Loucy (cell line): Measurements from ENCODE around the gene KLF16.
A peak's percentile ranks its signal among the peaks of the same experiment; 100 is the strongest.

Experiments
- H2AFZ ChIP-seq: fragments of 200-600 bp; sonication (generic); 2 replicates; pipeline ENCODE4 v1.6.0; 2016; ENCODE audit warnings: antibody characterized with exemption, mild to moderate bottlenecking, low read length, moderate library complexity
- H3F3A ChIP-seq: fragments of 200-600 bp; 2 replicates; pipeline ENCODE4 v1.6.0; 2016; ENCODE audit warnings: antibody characterized with exemption, low read depth, mild to moderate bottlenecking
- H3K27me3 ChIP-seq: fragments of 200-600 bp; sonication (generic); 2 replicates; pipeline ENCODE4 v1.6.1; 2014; ENCODE audit warnings: low read length, mild to moderate bottlenecking; ENCODE audit not compliant: insufficient read depth, poor library complexity, severe bottlenecking
- H3K36me3 ChIP-seq: fragments of 200-600 bp; sonication (generic); 2 replicates; pipeline ENCODE4 v1.6.1; 2016; ENCODE audit warnings: low read length; ENCODE audit not compliant: insufficient read depth
- H3K4me1 ChIP-seq: fragments of 200-600 bp; sonication (generic); 2 replicates; pipeline ENCODE4 v1.5.1; 2014; ENCODE audit warnings: low read length, mild to moderate bottlenecking; ENCODE audit not compliant: insufficient read depth, poor library complexity, severe bottlenecking
- H3K4me2 ChIP-seq: fragments of 200-600 bp; sonication (generic); 2 replicates; pipeline ENCODE4 v1.6.0; 2014; ENCODE audit warnings: antibody characterized with exemption, low read length, low read depth, mild to moderate bottlenecking; ENCODE audit not compliant: poor library complexity, severe bottlenecking
- H3K4me3 ChIP-seq: fragments of 200-600 bp; sonication (generic); 2 replicates; pipeline ENCODE4 v1.5.1; 2014; ENCODE audit warnings: low read length, mild to moderate bottlenecking, mixed read lengths; ENCODE audit not compliant: poor library complexity, severe bottlenecking
- H3K79me2 ChIP-seq: fragments of 200-600 bp; sonication (generic); 2 replicates; pipeline ENCODE4 v1.6.1; 2014; ENCODE audit warnings: low read length; ENCODE audit not compliant: insufficient read depth
- H3K9ac ChIP-seq: fragments of 200-600 bp; sonication (generic); 2 replicates; pipeline ENCODE4 v1.6.0; 2014; ENCODE audit warnings: mild to moderate bottlenecking, low read depth, low read length, moderate library complexity; ENCODE audit not compliant: poor library complexity, severe bottlenecking
- H3K9me2 ChIP-seq: fragments of 200-600 bp; sonication (generic); replicated peaks from 2 replicates; pipeline ENCODE4 v1.6.1; 2016; ENCODE audit warnings: low read depth, low read length, mixed read lengths
- H3K9me3 ChIP-seq: fragments of 200-600 bp; sonication (generic); 2 replicates; pipeline ENCODE4 v1.6.1; 2014; ENCODE audit warnings: mild to moderate bottlenecking, antibody characterized with exemption, low read length, low read depth; ENCODE audit not compliant: insufficient read depth
- H4K20me1 ChIP-seq: fragments of 200-600 bp; sonication (generic); 2 replicates; pipeline ENCODE4 v1.6.0; 2014; ENCODE audit warnings: antibody characterized with exemption, low read length, mild to moderate bottlenecking; ENCODE audit not compliant: insufficient read depth, poor library complexity, severe bottlenecking
- CTCF ChIP-seq: fragments of 200-600 bp; sonication (generic); conservative IDR thresholded peaks from 2 replicates; pipeline ENCODE4 v1.5.1; 2014; ENCODE audit warnings: mild to moderate bottlenecking, antibody characterized with exemption, low read length
- EZH2phosphoT487 ChIP-seq: fragments of 200-600 bp; IDR thresholded peaks from 2 replicates; pipeline ENCODE4 v1.6.1; 2018; ENCODE audit warnings: antibody characterized with exemption, mild to moderate bottlenecking, moderate library complexity, borderline replicate concordance

Gene KLF16

GRCh38 chr19:1812426-1813191, 50.8 kb downstream of the KLF16 start:
- Histone ChIP-seq H4K20me1 (no peaks in the 10 kb centered on the region), H3K4me1 (peaks cover 24% of the 10 kb centered on the region), H3F3A (no peaks in the 10 kb centered on the region), H3K27me3 (no peaks in the 10 kb centered on the region), H3K79me2 (peaks cover 16% of the 10 kb centered on the region; the same call in 1 of the 2 replicates), H3K9me3 (no peaks in the 10 kb centered on the region), H3K9me2 (no peaks in the 10 kb centered on the region), H3K4me2 (peak overlapping the region; percentile 94), H2AFZ (peak overlapping the region; percentile 55; the same call in 1 of the 2 replicates), H3K36me3 (peaks cover 15% of the 10 kb centered on the region; the same call in 1 of the 2 replicates), H3K9ac (peak overlapping the region; percentile 94), H3K4me3 (peak overlapping the region; percentile 77)
- TF ChIP-seq EZH2phosphoT487: no peak
- peak; percentile 93 for TF ChIP-seq CTCF

- Histone ChIP-seq H3K4me1 (peaks cover 24% of the 10 kb centered on the region), H3K9me2 (no peaks in the 10 kb centered on the region), H3K79me2 (peaks cover 16% of the 10 kb centered on the region; the same call in 1 of the 2 replicates), H3K9ac (peak within 1 kb of the TSS; percentile 94), H3K4me2 (peak within 1 kb of the TSS; percentile 95), H3K9me3 (no peaks in the 10 kb centered on the region), H3K36me3 (peaks cover 9% of the 10 kb centered on the region; the same call in 1 of the 2 replicates), H3K4me3 (peak within 1 kb of the TSS; percentile 93), H4K20me1 (no peaks in the 10 kb centered on the region), H3K27me3 (no peaks in the 10 kb centered on the region), H3F3A (no peaks in the 10 kb centered on the region), H2AFZ (peak within 1 kb of the TSS; percentile 76)
- peak; percentile 37 for TF ChIP-seq CTCF
- TF ChIP-seq EZH2phosphoT487: no peak
Observed at GRCh38 chr19:1811942-1812425, 51.4 kb downstream of the KLF16 start, which contains the start of gene ATP8B3. ATP8B3 (minus strand) TSS chr19:1812276; CDS start chr19:1811736, 540 bp downstream.

- no peaks in the 10 kb centered on the region for H4K20me1 ChIP-seq
- H3K4me1 ChIP-seq: peaks cover 24% of the 10 kb centered on the region
- peak overlapping the region; percentile 94 for H3K9ac ChIP-seq
- peaks cover 5% of the 10 kb centered on the region; the same call in 1 of the 2 replicates for H3K36me3 ChIP-seq
- H3F3A ChIP-seq: no peaks in the 10 kb centered on the region
- H3K9me2 ChIP-seq: no peaks in the 10 kb centered on the region
- H3K9me3 ChIP-seq: no peaks in the 10 kb centered on the region
- H3K4me3 ChIP-seq: peak overlapping the region; percentile 93
- peak overlapping the region; percentile 76 for H2AFZ ChIP-seq
- TF ChIP-seq EZH2phosphoT487: no peak
- no peak for TF ChIP-seq CTCF
- H3K4me2 ChIP-seq: peak overlapping the region; percentile 95
- H3K79me2 ChIP-seq: peaks cover 16% of the 10 kb centered on the region; the same call in 1 of the 2 replicates
- H3K27me3 ChIP-seq: no peaks in the 10 kb centered on the region
Observed at GRCh38 chr19:1811472-1811894, 51.9 kb downstream of the KLF16 start.
